Astrocyte (in vitro differentiated cells and primary cell): ENCODE results near the gene SPG21. TPM values are rescaled to one million over a fixed set of nuclear protein-coding genes. Genes with fewer than 3 reads are reported as not detected.

Experiments
- DNase-seq: peaks from one replicate; pipeline ENCODE4 v3.0.0-alpha.2; 2010; ENCODE audit warnings: low read depth
- FAIRE-seq: peaks from 2 replicates; lab custom pipeline; 2011; peaks lifted over from hg19 to GRCh38; lab: Jason Lieb, UNC
- H2AFZ ChIP-seq: 2 replicates; pipeline ENCODE4 v1.6.0; 2012; ENCODE audit warnings: low read depth, low read length, inconsistent platforms
- H3K27ac ChIP-seq: 2 replicates; pipeline ENCODE4 v1.5.1; 2011; ENCODE audit warnings: low read depth, low read length, inconsistent platforms
- H3K27me3 ChIP-seq: 2 replicates; pipeline ENCODE4 v1.6.0; 2011; ENCODE audit warnings: low read length, inconsistent platforms; ENCODE audit not compliant: insufficient read depth
- H3K36me3 ChIP-seq: 2 replicates; pipeline ENCODE4 v1.5.1; 2011; ENCODE audit warnings: low read length, inconsistent platforms; ENCODE audit not compliant: insufficient read depth
- H3K4me1 ChIP-seq: 2 replicates; pipeline ENCODE4 v1.5.1; 2011; ENCODE audit warnings: low read length, inconsistent platforms; ENCODE audit not compliant: insufficient read depth
- H3K4me2 ChIP-seq: 2 replicates; pipeline ENCODE4 v1.6.0; 2012; ENCODE audit warnings: low read length, inconsistent platforms
- H3K4me3 ChIP-seq: 2 replicates; pipeline ENCODE4 v1.5.1; 2011; ENCODE audit warnings: low read depth, mild to moderate bottlenecking, low read length, inconsistent platforms; ENCODE audit not compliant: insufficient read depth
- H3K79me2 ChIP-seq: 2 replicates; pipeline ENCODE4 v1.6.0; 2012; ENCODE audit warnings: mild to moderate bottlenecking, low read length, inconsistent platforms; ENCODE audit not compliant: insufficient read depth
- H3K9ac ChIP-seq: 2 replicates; pipeline ENCODE4 v1.6.0; 2012; ENCODE audit warnings: mild to moderate bottlenecking, low read length, inconsistent platforms
- H3K9me3 ChIP-seq: 2 replicates; pipeline ENCODE4 v1.5.1; 2012; ENCODE audit warnings: low read depth, mild to moderate bottlenecking, low read length, inconsistent platforms; ENCODE audit not compliant: insufficient read depth
- H4K20me1 ChIP-seq: 2 replicates; pipeline ENCODE4 v1.6.0; 2012; ENCODE audit warnings: low read length, inconsistent platforms; ENCODE audit not compliant: insufficient read depth
- H3K27ac Mint-ChIP-seq: one replicate; pipeline ENCODE4 v1.8.0; 2021; ENCODE audit warnings: mild to moderate bottlenecking, mixed read lengths; ENCODE audit not compliant: unreplicated experiment
- H3K27me3 Mint-ChIP-seq: one replicate; pipeline ENCODE4 v1.8.0; 2021; ENCODE audit warnings: low read depth, mixed read lengths; ENCODE audit not compliant: unreplicated experiment
- H3K36me3 Mint-ChIP-seq: one replicate; pipeline ENCODE4 v1.8.0; 2021; ENCODE audit warnings: low read depth, mixed read lengths; ENCODE audit not compliant: unreplicated experiment
- H3K4me1 Mint-ChIP-seq: one replicate; pipeline ENCODE4 v1.8.0; 2021; ENCODE audit warnings: low read depth, mixed read lengths; ENCODE audit not compliant: unreplicated experiment
- H3K4me3 Mint-ChIP-seq: one replicate; pipeline ENCODE4 v1.8.0; 2021; ENCODE audit warnings: mild to moderate bottlenecking, moderate library complexity, mixed read lengths; ENCODE audit not compliant: unreplicated experiment
- H3K9me3 Mint-ChIP-seq: one replicate; pipeline ENCODE4 v1.8.0; 2021; ENCODE audit warnings: mild to moderate bottlenecking, mixed read lengths; ENCODE audit not compliant: unreplicated experiment
- EZH2 ChIP-seq: IDR thresholded peaks from 2 replicates; pipeline ENCODE4 v1.6.1; 2012; ENCODE audit warnings: mild to moderate bottlenecking, low read length, inconsistent platforms; ENCODE audit not compliant: insufficient read depth
- total RNA-seq: library from RNA; stranded (reverse); gene quantifications from 2 replicates; pipeline ENCODE4 v1.2.1, GENCODE V29; 2021
- TF ChIP-seq, protein P1 (sequence below): IDR thresholded peaks from 2 replicates; pipeline ENCODE4 v1.5.1; 2011; ENCODE audit warnings: low read depth, mild to moderate bottlenecking, inconsistent platforms, low read length, moderate library complexity; ENCODE audit not compliant: insufficient read depth

Gene SPG21
- total RNA-seq, 1 donor from 2014 or later, result 60.2 TPM

DNA sequence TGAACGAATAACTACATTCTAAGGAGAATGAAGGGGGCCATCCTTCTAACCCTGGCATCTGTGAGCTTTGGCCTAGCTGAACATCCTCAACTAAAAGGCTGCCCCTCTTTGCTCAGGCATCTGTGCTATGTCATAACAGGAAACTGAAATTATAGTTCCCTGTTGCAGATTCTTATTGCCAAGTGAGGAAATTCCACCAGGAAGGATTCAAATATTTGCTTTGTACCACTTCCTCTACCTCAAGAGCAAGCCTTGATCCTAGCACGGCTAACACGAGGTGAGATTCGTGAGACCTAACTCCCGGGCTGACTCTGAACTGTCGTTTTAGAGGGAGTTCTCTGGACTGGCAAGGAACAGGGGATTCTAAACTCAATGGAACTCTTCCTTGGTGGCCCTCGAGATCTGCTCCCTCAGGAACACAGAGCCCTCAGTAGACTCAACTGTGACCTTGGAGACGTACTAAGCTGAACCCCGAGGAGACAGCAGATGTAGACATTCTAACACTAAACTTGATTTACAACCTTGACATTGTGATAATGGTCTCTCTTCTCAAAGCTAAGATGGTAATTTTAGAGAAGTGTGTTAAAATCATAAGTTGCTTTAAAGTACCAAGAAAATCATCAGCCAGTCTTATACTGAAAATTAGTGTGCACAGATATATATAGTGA, 4.2 kb downstream of the SPG21 start:
- Histone ChIP-seq H3K4me3 (no peak overlapping the region), H3K9me3 (no peaks in the 10 kb centered on the region), H2AFZ (no peak overlapping the region), H3K9ac (no peak overlapping the region), H3K27ac (no peak overlapping the region), H3K79me2 (peaks cover 40% of the 10 kb centered on the region), H3K36me3 (peaks cover 3% of the 10 kb centered on the region), H3K4me2 (no peak overlapping the region), H4K20me1 (peaks cover 36% of the 10 kb centered on the region), H3K27me3 (no peaks in the 10 kb centered on the region), H3K4me1 (no peaks in the 10 kb centered on the region)
- Mint-ChIP-seq H3K4me3 (no peak overlapping the region), H3K36me3 (peaks cover 2% of the 10 kb centered on the region), H3K27me3 (no peaks in the 10 kb centered on the region), H3K27ac (no peak overlapping the region), H3K9me3 (no peaks in the 10 kb centered on the region), H3K4me1 (peaks cover 11% of the 10 kb centered on the region)
- TF ChIP-seq, protein P1, sequence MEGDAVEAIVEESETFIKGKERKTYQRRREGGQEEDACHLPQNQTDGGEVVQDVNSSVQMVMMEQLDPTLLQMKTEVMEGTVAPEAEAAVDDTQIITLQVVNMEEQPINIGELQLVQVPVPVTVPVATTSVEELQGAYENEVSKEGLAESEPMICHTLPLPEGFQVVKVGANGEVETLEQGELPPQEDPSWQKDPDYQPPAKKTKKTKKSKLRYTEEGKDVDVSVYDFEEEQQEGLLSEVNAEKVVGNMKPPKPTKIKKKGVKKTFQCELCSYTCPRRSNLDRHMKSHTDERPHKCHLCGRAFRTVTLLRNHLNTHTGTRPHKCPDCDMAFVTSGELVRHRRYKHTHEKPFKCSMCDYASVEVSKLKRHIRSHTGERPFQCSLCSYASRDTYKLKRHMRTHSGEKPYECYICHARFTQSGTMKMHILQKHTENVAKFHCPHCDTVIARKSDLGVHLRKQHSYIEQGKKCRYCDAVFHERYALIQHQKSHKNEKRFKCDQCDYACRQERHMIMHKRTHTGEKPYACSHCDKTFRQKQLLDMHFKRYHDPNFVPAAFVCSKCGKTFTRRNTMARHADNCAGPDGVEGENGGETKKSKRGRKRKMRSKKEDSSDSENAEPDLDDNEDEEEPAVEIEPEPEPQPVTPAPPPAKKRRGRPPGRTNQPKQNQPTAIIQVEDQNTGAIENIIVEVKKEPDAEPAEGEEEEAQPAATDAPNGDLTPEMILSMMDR, result no peak
- no peak for TF ChIP-seq EZH2
- DNase-seq (no peak), FAIRE-seq (no peak)

DNA sequence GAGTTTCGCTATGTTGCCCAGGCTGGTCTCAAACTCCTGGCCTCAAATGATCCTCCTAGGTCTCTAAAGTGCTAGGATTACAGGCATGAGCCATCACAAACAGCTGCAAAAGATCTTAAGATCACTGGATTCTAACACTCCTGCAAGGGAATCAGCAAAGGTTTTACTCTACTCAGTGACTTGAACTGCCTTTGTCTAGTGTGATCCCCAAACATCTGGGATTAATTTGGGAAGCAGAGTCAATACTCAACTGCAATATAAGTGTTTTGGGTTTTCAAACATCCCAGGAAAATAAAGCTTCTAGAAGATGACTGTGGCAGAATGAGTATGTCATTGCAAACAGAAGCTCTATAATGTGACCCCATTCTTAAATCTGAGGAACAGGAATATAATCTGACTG, 7.2 kb downstream of the SPG21 start:
- TF ChIP-seq, protein P1, result no peak
- TF ChIP-seq EZH2, result no peak
- Histone ChIP-seq H3K27ac (no peak overlapping the region), H4K20me1 (peaks cover 39% of the 10 kb centered on the region), H3K4me1 (no peaks in the 10 kb centered on the region), H3K4me2 (no peak overlapping the region), H3K36me3 (peaks cover 7% of the 10 kb centered on the region), H3K9me3 (no peaks in the 10 kb centered on the region), H3K9ac (no peak overlapping the region), H3K27me3 (no peaks in the 10 kb centered on the region), H3K79me2 (peaks cover 19% of the 10 kb centered on the region), H2AFZ (no peak overlapping the region), H3K4me3 (no peak overlapping the region)
- Mint-ChIP-seq H3K27ac (no peak overlapping the region), H3K4me1 (peaks cover 7% of the 10 kb centered on the region), H3K36me3 (peaks cover 6% of the 10 kb centered on the region), H3K4me3 (no peak overlapping the region), H3K27me3 (no peaks in the 10 kb centered on the region), H3K9me3 (no peaks in the 10 kb centered on the region)
- FAIRE-seq (no peak), DNase-seq (no peak)

DNA sequence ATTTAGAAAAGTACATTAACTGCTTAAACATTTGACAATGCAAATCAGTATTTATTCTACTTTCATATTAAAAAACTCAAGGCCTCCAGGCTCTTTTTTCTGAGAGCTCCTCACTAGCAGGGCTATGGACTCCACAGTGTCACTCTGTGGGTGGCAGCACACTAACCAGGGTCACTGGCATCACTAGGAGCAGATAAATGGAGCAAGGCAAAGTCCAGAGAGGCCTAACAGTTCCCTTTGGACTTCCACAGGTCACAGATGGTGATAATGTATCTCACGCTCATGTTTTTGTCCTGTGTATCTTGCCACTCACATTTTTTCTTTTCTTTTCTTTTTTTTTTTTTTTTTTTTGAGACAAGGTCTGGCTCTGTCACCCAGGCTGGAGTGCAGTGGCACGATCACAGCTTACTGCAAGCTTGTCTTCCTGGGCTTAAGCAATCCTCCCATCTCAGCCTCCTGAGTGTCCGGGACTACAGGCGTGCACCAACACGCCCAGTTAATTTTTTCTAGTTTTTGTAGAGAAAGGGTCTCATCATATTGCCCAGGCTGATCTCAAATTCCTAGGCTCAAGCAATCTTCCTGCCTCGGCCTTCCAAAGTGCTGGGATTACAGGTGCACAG, 7.8 kb downstream of the SPG21 start:
- Histone ChIP-seq H3K79me2 (peaks cover 13% of the 10 kb centered on the region), H3K4me3 (no peak overlapping the region), H3K27me3 (no peaks in the 10 kb centered on the region), H3K36me3 (peaks cover 6% of the 10 kb centered on the region), H3K9me3 (no peaks in the 10 kb centered on the region), H3K4me2 (no peak overlapping the region), H3K4me1 (no peaks in the 10 kb centered on the region), H3K9ac (no peak overlapping the region), H3K27ac (no peak overlapping the region), H2AFZ (no peak overlapping the region), H4K20me1 (peaks cover 33% of the 10 kb centered on the region)
- TF ChIP-seq, protein P1, result no peak
- TF ChIP-seq EZH2, result no peak
- Mint-ChIP-seq H3K27me3 (no peaks in the 10 kb centered on the region), H3K27ac (no peak overlapping the region), H3K4me1 (peaks cover 7% of the 10 kb centered on the region), H3K4me3 (no peak overlapping the region), H3K36me3 (peaks cover 9% of the 10 kb centered on the region), H3K9me3 (no peaks in the 10 kb centered on the region)
- no peak for DNase-seq
- no peak for FAIRE-seq
